HUDEP-2 (cell line): ENCODE results near the gene CDC16.

ENCODE experiments used
- DNase-seq, 76 experiments: peaks; one replicate each; lab custom pipeline; 2025; ENCODE audit not compliant: unreplicated experiment in 76 of 76; lab: John Stamatoyannopoulos, UW

CDC16 gene

DNA sequence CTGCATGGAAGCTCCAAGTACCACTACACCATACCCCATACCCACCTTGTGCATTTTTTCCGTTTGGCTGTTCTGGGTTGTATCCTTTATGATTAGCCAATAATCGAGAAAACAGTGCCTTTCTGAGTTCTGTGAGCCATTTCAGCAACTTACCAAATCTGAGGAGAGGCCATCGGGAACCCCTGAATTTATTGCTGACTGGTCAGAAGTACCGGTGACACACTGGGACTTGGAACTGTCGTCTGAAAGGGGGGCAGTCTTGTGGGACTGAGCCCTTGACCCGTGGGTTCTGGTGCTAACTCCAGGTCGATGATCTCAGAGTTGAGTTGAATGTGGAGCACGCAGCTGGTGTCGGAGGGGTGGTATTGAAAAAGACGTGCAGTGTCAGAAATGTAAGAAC lies 61.8 kb downstream of the CDC16 start:
- DNase-seq: no peak

DNA sequence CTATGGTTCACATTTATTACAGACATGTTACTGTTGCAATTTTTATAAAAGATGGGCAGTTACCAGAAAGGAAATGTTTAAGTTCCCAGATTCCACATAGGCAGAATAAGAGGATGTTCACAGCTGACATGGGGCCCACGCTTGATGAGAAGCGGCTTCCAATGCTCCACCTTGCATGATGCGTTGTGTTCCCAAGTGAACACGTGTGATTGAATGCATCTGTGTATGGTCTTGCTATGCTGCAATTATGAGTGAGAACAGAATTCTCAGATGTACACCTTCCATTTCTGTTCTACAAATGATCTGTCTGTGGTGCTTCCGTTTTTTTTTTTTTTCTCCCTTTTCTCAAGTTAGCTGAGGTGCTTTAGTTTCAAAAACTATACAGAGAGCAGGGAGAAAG lies 62.2 kb downstream of the CDC16 start:
- DNase-seq: no peak

DNA sequence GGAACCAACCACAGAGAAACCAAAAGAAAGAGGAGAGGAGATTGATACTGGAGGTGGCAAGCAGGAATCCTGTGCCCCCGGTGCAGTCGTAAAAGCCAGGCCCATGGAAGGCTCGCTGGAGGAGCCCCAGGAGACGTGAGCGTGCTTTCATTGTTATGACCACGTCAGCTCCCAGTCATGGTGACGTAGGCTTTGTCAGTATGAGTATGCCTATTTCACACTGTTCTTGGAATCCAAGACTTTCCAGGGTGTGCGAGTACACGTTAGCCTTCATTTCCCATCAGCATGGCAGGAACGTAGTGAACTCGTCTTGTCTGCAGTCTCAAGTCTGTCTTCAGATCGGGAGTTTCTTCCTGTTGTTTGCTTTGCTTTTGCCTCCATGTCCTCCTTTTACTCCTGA lies 64.2 kb downstream of the CDC16 start:
- DNase-seq: no peak

DNA sequence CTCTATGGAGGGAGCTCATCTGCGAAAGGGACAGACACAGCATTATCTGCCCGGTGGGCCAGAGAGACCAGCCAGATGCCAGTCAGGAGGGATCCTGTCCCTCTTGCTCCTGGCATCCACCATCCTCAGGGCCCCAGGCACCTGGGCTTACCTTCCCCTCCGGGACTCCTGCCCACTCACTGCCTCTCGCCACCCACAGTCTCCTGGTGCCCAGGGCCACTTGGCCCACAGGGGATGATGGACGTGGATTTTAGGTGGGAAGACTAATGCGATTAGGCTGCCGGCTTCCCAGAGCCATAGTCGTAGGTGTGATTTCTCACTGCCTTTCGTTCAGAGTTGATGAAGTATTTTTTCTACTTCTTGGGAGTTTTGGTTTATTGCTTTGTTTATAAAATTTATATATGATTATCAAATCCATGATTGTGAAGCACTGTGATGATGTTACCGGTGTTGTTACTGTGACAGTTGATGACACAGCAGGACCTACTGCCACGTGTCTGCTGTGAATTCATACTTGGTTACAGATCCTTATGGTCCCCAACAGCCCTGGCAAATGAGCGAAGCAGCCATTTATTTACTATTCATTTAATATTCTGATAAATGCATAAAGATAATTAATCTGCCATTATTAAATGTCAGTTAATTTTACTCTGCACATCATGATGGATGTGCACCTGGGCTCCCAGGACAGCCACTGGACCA lies 65.1 kb downstream of the CDC16 start:
- DNase-seq: no peak

DNA sequence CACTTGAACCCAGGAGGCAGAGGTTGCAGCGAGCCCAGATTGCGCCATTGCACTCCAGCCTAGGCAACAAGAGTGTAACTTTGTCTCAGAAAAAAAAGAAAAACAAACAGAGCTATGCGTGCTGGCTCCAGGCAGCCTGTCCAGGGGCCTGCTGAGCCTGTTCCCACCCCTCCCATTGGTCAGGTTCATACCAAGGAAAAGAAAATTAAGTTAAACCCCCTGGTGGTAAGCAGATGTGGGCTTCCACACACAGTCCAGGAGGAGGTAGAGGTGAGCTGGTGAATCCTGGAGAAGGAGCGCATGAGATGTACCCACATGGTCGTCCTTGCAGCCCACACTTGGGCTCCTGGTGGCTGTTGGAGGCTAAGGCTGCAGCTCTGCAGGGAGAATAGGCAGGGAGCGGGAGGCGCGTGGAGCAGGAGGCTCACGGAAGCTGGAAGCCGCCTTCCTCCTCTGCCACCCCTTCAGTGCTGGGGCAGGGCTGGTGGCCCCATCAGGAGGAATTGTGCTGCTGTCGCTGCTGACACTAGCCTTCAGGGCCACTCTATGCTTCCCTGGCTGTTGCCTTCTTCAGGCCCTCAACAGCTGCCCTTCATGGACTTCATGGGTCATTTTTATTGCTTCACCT lies 69.1 kb downstream of the CDC16 start:
- DNase-seq: no peak

DNA sequence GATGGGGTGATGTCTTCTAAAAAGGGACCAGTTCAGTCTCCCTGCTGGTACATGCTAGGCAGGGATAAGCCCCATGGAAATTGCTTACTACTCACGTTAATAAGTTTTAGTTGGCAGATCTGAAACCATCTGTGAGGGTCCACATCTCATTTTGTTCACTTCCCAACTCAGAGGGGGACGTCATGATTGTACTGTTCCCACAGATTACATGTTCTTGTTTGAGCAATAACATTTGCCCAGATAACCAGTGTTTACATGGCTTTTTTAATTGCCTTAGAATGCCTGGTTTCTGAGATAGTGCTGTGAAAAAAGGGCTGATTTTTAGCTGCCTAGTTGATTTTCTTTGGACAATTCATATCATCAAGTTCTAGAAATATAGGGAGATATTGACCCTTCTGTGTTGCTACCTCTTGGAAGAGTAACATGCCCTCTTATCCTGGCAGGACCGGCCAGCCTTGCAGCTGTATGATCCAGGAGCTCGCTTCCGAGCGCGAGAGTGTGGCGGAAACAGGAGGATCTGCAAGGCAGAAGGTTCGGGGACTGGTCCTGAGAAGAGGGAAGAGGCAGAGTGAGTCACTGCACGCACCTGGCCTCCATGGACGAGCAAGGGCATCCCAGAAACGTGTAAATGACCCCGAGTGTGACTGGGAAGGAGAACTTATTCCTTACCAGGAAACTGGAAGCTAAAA lies 69.8 kb downstream of the CDC16 start:
- no peak for DNase-seq

DNA sequence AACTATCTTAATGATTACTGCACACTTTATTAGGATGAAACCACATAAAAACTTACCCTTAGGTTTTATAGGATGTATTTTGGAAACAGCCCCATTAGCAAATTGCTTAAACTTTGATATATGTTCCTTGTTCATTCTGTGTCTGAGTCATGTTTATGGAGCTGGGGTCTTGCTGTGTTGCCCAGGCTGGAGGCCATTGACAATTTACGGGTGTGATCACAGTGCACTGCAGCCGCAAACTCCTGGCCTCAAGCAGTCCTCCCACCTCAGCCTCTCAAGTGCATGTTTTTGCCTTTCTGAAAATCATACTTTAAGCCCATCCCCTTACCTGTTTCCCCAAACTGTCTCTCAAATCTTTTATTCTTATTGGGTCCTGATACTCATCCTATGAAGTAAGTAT lies 74.4 kb downstream of the CDC16 start:
- no peak for DNase-seq

DNA sequence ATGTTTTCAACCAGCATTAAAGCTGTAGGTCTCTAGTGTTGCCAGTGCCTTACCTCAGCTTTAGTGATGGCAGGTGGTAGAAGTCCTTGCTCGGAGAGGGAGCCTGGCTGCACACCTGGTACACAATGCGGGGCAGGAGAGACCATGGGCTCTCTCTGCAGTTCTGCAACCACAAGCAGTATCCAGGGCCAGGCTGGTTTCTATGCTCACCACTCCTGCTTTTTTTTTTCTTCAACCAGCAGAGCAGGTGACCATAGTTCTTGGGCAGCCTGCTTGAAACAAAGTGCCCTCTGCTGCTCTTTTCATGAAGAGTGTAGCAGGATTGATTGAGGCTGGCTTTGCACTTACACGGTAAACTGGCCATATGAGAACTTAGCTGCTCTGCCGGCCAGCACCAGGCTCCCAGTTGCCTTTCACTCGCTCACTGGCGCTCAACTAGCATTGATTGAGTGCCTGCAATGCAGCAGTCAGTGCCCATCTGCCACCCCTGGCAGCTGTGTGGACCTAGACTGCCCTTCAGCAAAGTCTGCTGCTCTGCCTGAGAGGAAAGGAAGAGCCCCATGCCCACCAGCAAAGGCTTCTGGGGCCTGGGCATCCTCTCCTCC lies 75.2 kb downstream of the CDC16 start:
- no peak for DNase-seq

DNA sequence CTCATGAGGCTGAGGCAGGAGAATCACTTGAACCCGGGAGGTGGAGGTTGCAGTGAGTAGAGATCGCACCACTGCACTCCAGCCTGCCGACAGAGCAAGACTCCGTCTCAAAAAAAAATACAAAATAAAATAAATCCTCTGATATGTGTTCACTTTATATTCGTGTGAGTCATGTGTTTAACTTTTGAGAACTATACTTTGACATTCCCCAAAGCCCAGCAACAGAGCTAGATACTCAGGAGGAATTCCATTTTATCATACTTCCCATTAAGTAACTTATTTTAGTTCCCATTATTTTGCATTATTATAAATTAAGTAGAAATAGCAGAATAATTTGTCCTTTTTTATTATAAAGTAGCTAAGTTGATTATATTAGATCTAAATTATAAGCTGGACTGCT lies 76.3 kb downstream of the CDC16 start:
- no peak for DNase-seq

DNA sequence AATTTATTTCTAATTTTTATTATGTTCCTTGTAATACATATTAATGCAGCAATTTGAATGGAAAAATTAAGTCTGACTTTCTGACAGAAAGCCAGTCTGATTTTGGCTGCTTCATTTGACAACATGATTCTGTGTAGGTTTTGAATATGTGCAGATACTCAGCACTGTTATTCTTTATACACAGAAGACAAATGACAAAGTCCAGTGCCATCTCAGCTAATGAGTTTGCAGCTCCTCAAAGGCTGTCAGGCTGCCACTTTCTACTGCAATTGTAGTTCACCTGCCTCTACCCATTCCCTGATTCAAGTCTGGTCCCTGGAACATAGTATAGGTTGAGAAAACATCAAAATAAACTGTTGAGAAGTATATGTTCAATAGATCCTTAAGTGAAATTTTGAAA lies 76.7 kb downstream of the CDC16 start:
- DNase-seq: no peak

DNA sequence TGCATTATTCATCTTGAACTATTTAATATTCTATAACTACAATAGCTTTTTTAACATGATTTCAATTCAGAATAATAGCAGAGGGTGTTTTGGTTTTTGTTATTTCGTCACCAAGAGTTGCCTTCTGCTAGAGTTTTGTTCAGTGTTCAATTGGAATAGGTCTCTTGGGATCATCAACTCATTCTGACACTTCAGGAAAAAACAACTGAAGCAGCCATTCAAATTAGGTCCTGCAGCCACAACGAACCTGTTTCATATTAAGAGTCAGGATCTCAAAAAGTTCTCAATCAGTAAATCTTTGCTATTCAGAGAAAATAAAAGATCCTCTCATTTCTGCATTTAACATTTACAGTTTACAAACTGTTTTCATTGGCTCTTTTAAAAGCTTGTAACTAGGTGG lies 77.2 kb downstream of the CDC16 start:
- no peak for DNase-seq

DNA sequence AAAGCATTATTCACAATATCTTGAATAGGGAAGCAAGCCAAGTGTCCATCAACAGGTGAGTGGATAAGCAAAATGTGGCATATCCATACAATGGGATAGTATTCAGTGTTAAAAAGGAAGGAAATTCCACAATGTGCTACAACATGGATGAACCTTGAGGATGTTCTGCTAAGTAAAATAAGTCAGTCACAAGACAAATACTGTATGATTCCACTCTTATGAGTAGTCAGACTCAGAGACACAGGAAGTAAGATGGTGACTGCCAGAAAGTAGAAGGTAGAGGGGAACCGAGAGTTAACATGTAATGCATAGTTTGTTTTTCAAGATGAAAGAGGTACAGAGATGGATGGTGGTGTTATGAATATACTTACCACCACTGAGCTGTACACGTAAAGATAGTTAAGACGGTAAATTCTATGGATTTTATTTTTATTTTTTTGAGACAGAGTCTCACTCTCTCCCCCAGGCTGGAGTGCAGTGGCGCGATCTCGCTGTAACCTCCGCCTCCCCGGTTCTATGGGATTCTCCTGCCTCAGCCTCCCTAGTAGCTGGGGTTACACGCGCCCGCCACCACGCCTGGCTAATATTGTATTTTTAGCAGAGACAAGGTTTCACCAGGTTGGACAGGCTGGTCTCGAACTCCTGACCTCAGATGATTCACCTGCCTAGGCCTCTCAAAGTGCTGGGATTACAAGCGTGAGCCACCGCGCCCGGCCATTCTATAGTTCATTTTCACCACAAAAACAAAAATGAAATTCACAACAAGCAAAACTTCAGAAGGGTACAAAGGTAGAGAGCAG lies 78.6 kb downstream of the CDC16 start:
- peak in 1 of 76 experiments; percentile 12 for DNase-seq

DNA sequence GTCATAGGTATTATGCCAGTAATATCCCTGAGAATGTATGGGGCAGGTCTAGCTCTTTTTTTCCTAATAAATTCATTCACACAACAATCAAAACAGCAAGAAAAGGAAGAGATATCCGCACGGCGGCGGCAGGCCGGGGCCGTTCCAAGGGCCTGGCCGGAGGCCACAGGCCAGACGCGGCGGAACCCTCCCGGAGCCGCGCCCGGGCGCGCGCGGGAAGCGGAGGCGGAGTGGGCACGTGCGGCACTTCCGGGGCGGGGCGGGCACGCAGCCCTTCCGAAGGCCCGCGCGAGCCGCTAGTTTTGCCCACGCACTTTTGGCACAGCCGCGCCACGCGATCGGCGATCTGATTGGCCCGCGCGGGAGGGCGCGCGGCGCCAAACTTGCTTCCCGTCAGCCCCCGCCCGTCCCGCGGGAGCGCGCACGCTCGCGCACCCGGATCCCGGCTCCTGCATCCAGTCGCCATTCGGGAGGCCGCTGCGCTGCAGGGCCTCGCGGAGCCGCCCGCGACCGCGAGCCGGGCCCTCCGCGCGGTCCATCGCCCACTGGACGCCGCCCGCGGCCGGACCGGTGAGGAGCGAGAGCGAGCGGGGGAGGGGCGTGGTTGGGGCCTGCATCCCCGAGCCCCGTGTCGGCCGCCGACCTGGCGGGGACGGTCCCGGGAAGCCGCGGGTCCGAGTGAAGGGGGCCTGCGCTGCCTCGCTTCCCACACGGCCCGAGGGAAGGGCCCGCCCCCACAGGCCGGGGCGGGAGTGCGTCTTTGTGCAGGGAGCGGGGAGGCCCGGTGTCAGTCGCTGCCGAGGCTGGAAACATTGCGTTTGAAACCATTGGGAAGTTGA lies 79.6 kb downstream of the CDC16 start, which contains the start of gene CHAMP1:
TSS of gene CHAMP1 (plus strand) at position 430 of the 839 bp plus-strand sequence. CDS start 9,340 bp downstream, outside the sequence.
- peak in 75 of 76 experiments; percentile 24 to 97 (median 93) for DNase-seq

DNA sequence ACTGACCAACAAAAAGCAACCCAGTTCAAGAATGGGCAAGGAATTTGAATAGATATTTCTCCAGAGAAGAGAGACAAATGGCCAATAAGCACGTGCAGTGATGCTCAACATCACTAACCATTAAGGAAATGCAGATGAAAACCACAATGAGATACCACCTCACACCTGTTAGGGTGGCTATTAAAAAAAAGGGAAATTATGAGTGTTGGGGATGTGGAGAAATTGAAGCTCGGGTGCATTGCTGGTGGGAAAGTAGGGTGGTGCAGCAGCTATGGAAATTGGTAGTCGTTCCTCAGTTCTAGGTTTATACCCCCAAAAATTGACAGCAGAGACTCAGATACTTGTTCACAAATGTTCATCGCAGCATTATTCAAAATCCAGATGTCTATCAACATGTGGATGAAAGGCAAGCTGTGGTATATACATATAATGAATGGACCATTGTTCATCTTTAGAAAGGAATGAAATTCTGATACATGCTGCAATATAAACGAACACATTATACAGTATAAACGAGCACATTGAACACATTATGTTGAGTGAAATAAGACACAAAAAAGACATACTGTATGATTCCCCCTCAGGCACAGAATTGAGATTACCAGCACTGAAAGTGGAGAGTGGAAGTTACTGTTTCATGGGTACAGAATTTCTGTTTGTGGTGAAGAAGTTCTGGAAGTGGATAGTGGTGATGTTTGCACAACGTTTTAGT lies 80.5 kb downstream of the CDC16 start:
- DNase-seq: no peak

DNA sequence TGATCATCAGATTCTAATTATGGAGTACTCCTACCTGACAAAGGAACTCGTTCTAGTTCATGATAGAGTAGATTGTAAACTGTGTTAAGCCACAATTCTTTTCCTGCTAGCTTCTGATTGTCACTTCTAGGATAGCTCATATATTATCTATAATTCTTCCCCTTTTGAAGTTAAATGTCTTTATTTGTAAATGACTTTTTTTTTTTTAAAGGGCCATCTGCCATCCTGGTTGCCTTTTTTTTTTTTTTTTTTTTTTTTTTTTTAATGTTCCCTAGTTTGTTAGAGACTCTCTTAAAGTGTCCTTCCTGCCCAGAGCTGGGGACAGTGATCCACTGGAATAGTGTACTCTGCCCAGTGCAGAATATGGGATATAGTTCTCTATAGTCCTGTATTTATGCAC lies 83.9 kb downstream of the CDC16 start:
- no peak for DNase-seq

DNA sequence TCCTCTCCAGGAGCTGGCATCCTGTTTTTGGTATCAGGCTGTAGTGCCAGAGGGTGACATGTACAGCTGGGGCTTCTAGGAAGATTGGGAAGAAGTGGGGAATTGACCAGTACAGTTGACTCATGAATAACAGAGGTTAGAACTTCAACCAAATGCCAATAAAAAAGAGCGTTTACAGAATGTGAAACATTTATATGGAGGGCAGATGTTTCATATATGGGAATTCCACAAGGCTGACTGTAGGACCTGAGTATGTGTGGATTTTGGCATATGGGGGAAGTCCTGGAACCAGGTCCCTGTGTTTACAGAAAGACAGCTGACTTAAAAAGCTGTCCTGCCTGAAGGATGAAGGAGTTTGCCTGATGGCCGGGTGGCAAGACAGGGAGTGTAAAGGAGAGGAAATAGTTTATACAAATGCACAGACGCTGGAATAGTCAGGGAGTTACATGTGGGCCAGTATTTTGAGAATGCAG lies 84.8 kb downstream of the CDC16 start:
- DNase-seq: no peak

DNA sequence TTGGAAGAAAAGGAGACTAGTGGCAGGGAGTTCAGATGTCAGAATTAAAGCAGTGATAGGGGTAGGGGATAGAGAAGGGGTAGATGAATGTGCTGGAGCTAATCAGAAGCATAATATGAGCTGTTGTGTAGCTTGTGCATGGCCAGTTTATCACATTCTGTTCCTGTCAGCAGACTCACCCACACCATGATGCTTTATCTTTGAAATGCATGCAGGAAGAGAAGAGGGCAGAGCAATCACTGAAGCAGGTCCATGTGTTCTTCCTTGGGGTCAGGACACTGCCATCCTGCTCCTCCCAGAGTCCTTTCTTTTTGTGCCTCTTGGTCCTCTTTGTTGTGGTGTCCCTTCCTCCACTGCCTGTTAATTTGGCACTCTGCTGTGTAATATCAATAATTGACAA lies 85.4 kb downstream of the CDC16 start:
- peak in 65 of 76 experiments; percentile 3 to 78 (median 38) for DNase-seq

DNA sequence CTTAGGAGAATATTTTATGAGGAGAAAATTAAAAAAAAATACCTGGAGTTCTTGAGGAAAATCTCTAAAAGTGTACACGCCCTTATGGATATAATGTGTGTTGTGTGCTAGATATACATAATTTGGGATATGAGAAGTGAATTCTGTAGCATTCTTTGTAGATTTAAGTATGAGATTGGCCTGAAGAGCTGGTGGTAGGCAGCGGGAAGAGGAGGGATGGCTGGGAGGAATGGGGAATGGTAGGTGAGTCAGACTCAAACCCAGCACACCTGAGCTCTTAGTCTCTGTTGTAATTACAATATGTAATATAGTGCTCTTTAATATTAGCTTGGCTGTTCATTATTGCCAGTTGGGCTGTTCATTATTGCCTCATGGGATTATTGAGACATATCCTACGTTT lies 86.6 kb downstream of the CDC16 start:
- no peak for DNase-seq
